Measurements from ENCODE around the gene DNAJB8. TPM values are rescaled to one million over a fixed set of nuclear protein-coding genes. Genes with fewer than 3 reads are reported as not detected.

The DNAJB8 gene
- total RNA-seq, 1 donor from 2014 or later, result not detected

- H2AFZ ChIP-seq (ENCODE audit: low read depth, low read length), result no peak overlapping the region
- FAIRE-seq (no peak), DNase-seq (ENCODE audit: low read depth) (no peak)
- no peak overlapping the region for H3K27ac ChIP-seq (ENCODE audit: low read depth, low read length)
- H3K27ac Mint-ChIP-seq (ENCODE audit: unreplicated experiment), result peak overlapping the region; percentile 50
- peaks cover 33% of the 10 kb centered on the region for H4K20me1 ChIP-seq (ENCODE audit: insufficient read depth, low read length)
- H3K9me3 ChIP-seq (ENCODE audit: insufficient read depth, low read depth, low read length), result peaks cover 6% of the 10 kb centered on the region
- H3K79me2 ChIP-seq (ENCODE audit: insufficient read depth, low read length), result no peaks in the 10 kb centered on the region
- H3K9ac ChIP-seq (ENCODE audit: low read length), result no peak overlapping the region
- H3K4me3 Mint-ChIP-seq (ENCODE audit: unreplicated experiment), result peak overlapping the region; percentile 24
- TF ChIP-seq EZH2 (IDR thresholded peaks at IDR 0.05; ENCODE audit: insufficient read depth, low read length) (no peak), CTCF (IDR thresholded peaks at IDR 0.05; ENCODE audit: insufficient read depth, low read depth, low read length) (no peak)
- peaks cover 11% of the 10 kb centered on the region for H3K9me3 Mint-ChIP-seq (ENCODE audit: unreplicated experiment)
- H3K27me3 Mint-ChIP-seq (ENCODE audit: low read depth, unreplicated experiment), result peaks cover 74% of the 10 kb centered on the region
- no peak overlapping the region for H3K4me3 ChIP-seq (ENCODE audit: insufficient read depth, low read depth, low read length)
- H3K4me1 ChIP-seq (ENCODE audit: insufficient read depth, low read length), result peaks cover 5% of the 10 kb centered on the region
- no peaks in the 10 kb centered on the region for H3K36me3 ChIP-seq (ENCODE audit: insufficient read depth, low read length)
- H3K36me3 Mint-ChIP-seq (ENCODE audit: low read depth, unreplicated experiment), result peaks cover 3% of the 10 kb centered on the region
- no peaks in the 10 kb centered on the region for H3K4me1 Mint-ChIP-seq (ENCODE audit: low read depth, unreplicated experiment)
- peak overlapping the region; percentile 84 for H3K4me2 ChIP-seq (ENCODE audit: low read length)
- peaks cover 69% of the 10 kb centered on the region for H3K27me3 ChIP-seq (ENCODE audit: insufficient read depth, low read length)
Measured at GRCh38 chr3:128496019-128496601, 29.4 kb upstream of the DNAJB8 start.

- Histone ChIP-seq H3K27ac (ENCODE audit: low read depth, low read length) (no peak overlapping the region), H3K9ac (ENCODE audit: low read length) (no peak overlapping the region), H3K27me3 (ENCODE audit: insufficient read depth, low read length) (peaks cover 75% of the 10 kb centered on the region), H2AFZ (ENCODE audit: low read depth, low read length) (no peak overlapping the region), H3K4me3 (ENCODE audit: insufficient read depth, low read depth, low read length) (no peak overlapping the region), H3K36me3 (ENCODE audit: insufficient read depth, low read length) (no peaks in the 10 kb centered on the region), H3K9me3 (ENCODE audit: insufficient read depth, low read depth, low read length) (peaks cover 6% of the 10 kb centered on the region), H3K4me1 (ENCODE audit: insufficient read depth, low read length) (peaks cover 5% of the 10 kb centered on the region), H4K20me1 (ENCODE audit: insufficient read depth, low read length) (peaks cover 34% of the 10 kb centered on the region), H3K79me2 (ENCODE audit: insufficient read depth, low read length) (no peaks in the 10 kb centered on the region), H3K4me2 (ENCODE audit: low read length) (no peak overlapping the region)
- Mint-ChIP-seq H3K4me3 (ENCODE audit: unreplicated experiment) (no peak overlapping the region), H3K27ac (ENCODE audit: unreplicated experiment) (peak overlapping the region; percentile 50), H3K4me1 (ENCODE audit: low read depth, unreplicated experiment) (no peaks in the 10 kb centered on the region), H3K36me3 (ENCODE audit: low read depth, unreplicated experiment) (peaks cover 3% of the 10 kb centered on the region), H3K9me3 (ENCODE audit: unreplicated experiment) (peaks cover 11% of the 10 kb centered on the region), H3K27me3 (ENCODE audit: low read depth, unreplicated experiment) (peaks cover 77% of the 10 kb centered on the region)
- TF ChIP-seq EZH2 (IDR thresholded peaks at IDR 0.05; ENCODE audit: insufficient read depth, low read length) (no peak), CTCF (IDR thresholded peaks at IDR 0.05; ENCODE audit: insufficient read depth, low read depth, low read length) (no peak)
- DNase-seq (ENCODE audit: low read depth) (no peak), FAIRE-seq (no peak)
Measured at GRCh38 chr3:128495435-128495970, 28.8 kb upstream of the DNAJB8 start.

GRCh38 chr3:128494367-128494650 is 27.6 kb upstream of the DNAJB8 start:
- no peak for FAIRE-seq
- H3K36me3 Mint-ChIP-seq (ENCODE audit: low read depth, unreplicated experiment), result peaks cover 3% of the 10 kb centered on the region
- DNase-seq (ENCODE audit: low read depth), result no peak
- H3K4me1 ChIP-seq (ENCODE audit: insufficient read depth, low read length), result peaks cover 8% of the 10 kb centered on the region
- H3K9ac ChIP-seq (ENCODE audit: low read length), result no peak overlapping the region
- TF ChIP-seq EZH2 (IDR thresholded peaks at IDR 0.05; ENCODE audit: insufficient read depth, low read length) (no peak), CTCF (IDR thresholded peaks at IDR 0.05; ENCODE audit: insufficient read depth, low read depth, low read length) (no peak)
- H3K27me3 ChIP-seq (ENCODE audit: insufficient read depth, low read length), result peaks cover 85% of the 10 kb centered on the region
- peaks cover 74% of the 10 kb centered on the region for H3K27me3 Mint-ChIP-seq (ENCODE audit: low read depth, unreplicated experiment)
- peaks cover 6% of the 10 kb centered on the region for H3K9me3 Mint-ChIP-seq (ENCODE audit: unreplicated experiment)
- H3K27ac ChIP-seq (ENCODE audit: low read depth, low read length), result no peak overlapping the region
- no peak overlapping the region for H3K4me3 ChIP-seq (ENCODE audit: insufficient read depth, low read depth, low read length)
- H4K20me1 ChIP-seq (ENCODE audit: insufficient read depth, low read length), result peaks cover 44% of the 10 kb centered on the region
- H3K27ac Mint-ChIP-seq (ENCODE audit: unreplicated experiment), result peak overlapping the region; percentile 27
- no peak overlapping the region for H3K4me2 ChIP-seq (ENCODE audit: low read length)
- no peak overlapping the region for H3K4me3 Mint-ChIP-seq (ENCODE audit: unreplicated experiment)
- no peaks in the 10 kb centered on the region for H3K4me1 Mint-ChIP-seq (ENCODE audit: low read depth, unreplicated experiment)
- no peaks in the 10 kb centered on the region for H3K36me3 ChIP-seq (ENCODE audit: insufficient read depth, low read length)
- H2AFZ ChIP-seq (ENCODE audit: low read depth, low read length), result no peak overlapping the region
- H3K9me3 ChIP-seq (ENCODE audit: insufficient read depth, low read depth, low read length), result peaks cover 6% of the 10 kb centered on the region
- H3K79me2 ChIP-seq (ENCODE audit: insufficient read depth, low read length), result no peaks in the 10 kb centered on the region
